Liver (tissue), 9 donors: ENCODE results near the gene RBKS. TPM values are rescaled to one million over a fixed set of nuclear protein-coding genes. Genes with fewer than 3 reads are reported as not detected.

Experiments used
- DNase-seq: peaks from one replicate; pipeline ENCODE4 v3.0.0-alpha.2; 2017; ENCODE audit warnings: low spot score
- H3K27ac ChIP-seq, 2 donors: one replicate each; pipeline ENCODE4 v1.7.0; 2013; ENCODE audit warnings: inconsistent platforms in 2 of 2, low read length in 2 of 2, control low read depth in 1 of 2, low read depth in 1 of 2, mild to moderate bottlenecking in 1 of 2
- H3K27me3 ChIP-seq, 4 donors: one replicate each; pipeline versions ENCODE4 v1.6.1 to v1.7.0; 2013; ENCODE audit warnings: low read length in 3 of 4, inconsistent platforms in 1 of 4, mild to moderate bottlenecking in 1 of 4, moderate library complexity in 1 of 4; ENCODE audit not compliant: control insufficient read depth in 4 of 4, insufficient read depth in 4 of 4
- H3K36me3 ChIP-seq, 4 donors: one replicate each; pipeline versions ENCODE4 v1.6.1 to v1.7.0; 2013; ENCODE audit warnings: low read length in 3 of 4, mild to moderate bottlenecking in 3 of 4, low read depth in 1 of 4, moderate library complexity in 1 of 4; ENCODE audit not compliant: control insufficient read depth in 4 of 4, insufficient read depth in 3 of 4
- H3K4me1 ChIP-seq, 4 donors: one replicate each; pipeline versions ENCODE4 v1.6.1 to v1.7.0; 2013; ENCODE audit warnings: low read length in 3 of 4, mild to moderate bottlenecking in 3 of 4, moderate library complexity in 1 of 4; ENCODE audit not compliant: control insufficient read depth in 4 of 4, insufficient read depth in 4 of 4
- H3K4me3 ChIP-seq, 3 donors: one replicate each; pipeline versions ENCODE4 v1.6.1 to v1.7.0; 2013; ENCODE audit warnings: low read length in 3 of 3, control low read depth in 1 of 3, low read depth in 1 of 3, mild to moderate bottlenecking in 1 of 3
- H3K9ac ChIP-seq, 2 donors: one replicate each; pipeline ENCODE4 v1.7.0; 2013; ENCODE audit warnings: low read length in 2 of 2, mild to moderate bottlenecking in 2 of 2, moderate library complexity in 2 of 2, control low read depth in 1 of 2, low read depth in 1 of 2
- H3K9me3 ChIP-seq, 4 donors: one replicate each; pipeline versions ENCODE4 v1.6.1 to v1.7.0; 2013; ENCODE audit warnings: low read length in 3 of 4; ENCODE audit not compliant: control insufficient read depth in 4 of 4
- ATF3 ChIP-seq: IDR thresholded peaks from 2 replicates; pipeline ENCODE4 v1.6.1; 2016; ENCODE audit warnings: antibody characterized with exemption
- CTCF ChIP-seq: fragments of 150-350 bp; IDR thresholded peaks from 2 replicates; pipeline ENCODE4 v1.5.1; 2017; ENCODE audit warnings: improper control_type of control experiment, low read depth, low read length; ENCODE audit not compliant: missing input control
- EGR1 ChIP-seq, 2 donors: IDR thresholded peaks; 2 replicates each; pipeline ENCODE4 v1.6.1; 2016 to 2018; ENCODE audit warnings: antibody characterized with exemption in 2 of 2, low read depth in 2 of 2
- FOXA1 ChIP-seq: IDR thresholded peaks from 2 replicates; pipeline ENCODE4 v1.6.1; 2016; ENCODE audit warnings: antibody characterized with exemption
- GABPA ChIP-seq, 2 donors: IDR thresholded peaks in 1 of 2; conservative IDR thresholded peaks in 1 of 2; 2 replicates each; pipeline ENCODE4 v1.6.1; 2016; ENCODE audit warnings: antibody characterized with exemption in 2 of 2, mild to moderate bottlenecking in 1 of 2, moderate library complexity in 1 of 2
- HNF4A ChIP-seq, 2 donors: conservative IDR thresholded peaks; 2 replicates each; pipeline ENCODE4 v1.6.1; 2016; ENCODE audit warnings: antibody characterized with exemption in 2 of 2, mild to moderate bottlenecking in 2 of 2
- HNF4G ChIP-seq: IDR thresholded peaks from 2 replicates; pipeline ENCODE4 v1.6.1; 2016; ENCODE audit warnings: antibody characterized with exemption
- JUND ChIP-seq, 2 donors: IDR thresholded peaks; 2 replicates each; pipeline ENCODE4 v1.6.1; 2016; ENCODE audit warnings: antibody characterized with exemption in 2 of 2
- MAX ChIP-seq: IDR thresholded peaks from 2 replicates; pipeline ENCODE4 v1.6.1; 2016; ENCODE audit warnings: antibody characterized with exemption
- NR2F2 ChIP-seq: IDR thresholded peaks from 2 replicates; pipeline ENCODE4 v1.6.1; 2016; ENCODE audit warnings: antibody characterized with exemption
- RAD21 ChIP-seq, 2 donors: IDR thresholded peaks; 2 replicates each; pipeline ENCODE4 v1.6.1; 2016; ENCODE audit warnings: antibody characterized with exemption in 2 of 2, mild to moderate bottlenecking in 2 of 2
- REST ChIP-seq: IDR thresholded peaks from 2 replicates; pipeline ENCODE4 v1.6.1; 2016; ENCODE audit warnings: antibody characterized with exemption, mild to moderate bottlenecking
- SP1 ChIP-seq: IDR thresholded peaks from 2 replicates; pipeline ENCODE4 v1.6.1; 2018; ENCODE audit warnings: antibody characterized with exemption, mild to moderate bottlenecking
- TAF1 ChIP-seq: conservative IDR thresholded peaks from 2 replicates; pipeline ENCODE4 v1.6.1; 2016; ENCODE audit warnings: antibody characterized with exemption, mild to moderate bottlenecking
- YY1 ChIP-seq: IDR thresholded peaks from 2 replicates; pipeline ENCODE4 v1.6.1; 2016; ENCODE audit warnings: antibody characterized with exemption, mild to moderate bottlenecking
- ZBTB33 ChIP-seq: IDR thresholded peaks from 2 replicates; pipeline ENCODE4 v1.6.1; 2016; ENCODE audit warnings: antibody characterized with exemption
- WGBS: extraction: QIAGEN DNeasy Blood & Tissue Kit; methylation state at CpG from one replicate; pipeline ENCODE4 v1.1.7; 2013; 5-methylcytosine and 5-hydroxymethylcytosine counted together
- polyA plus RNA-seq, 2 donors: library from polyadenylated mRNA; stranded (reverse) in 1 of 2; unstranded in 1 of 2; fragments of 200-250 nt in 1 of 2; fragments of >200 nt in 1 of 2; fragmentation: Nextera tagmentation in 1 of 2; extraction: Ambion mirVana in 1 of 2; gene quantifications; one replicate each; pipeline versions ENCODE4 v1.2.1 to v1.2.3, GENCODE V29; 2013 to 2015
- total RNA-seq, 2 donors: library from RNA; depleted of rRNA; stranded (reverse); fragments of >200 nt; gene quantifications; one replicate each; pipeline ENCODE4 v1.2.3, GENCODE V29; 2014
- donor health status: healthy.
- donor health status: healthy.
- donor health status: healthy.
- donor health status: healthy.
- donor health status: healthy.

The RBKS gene
- total and polyA plus RNA-seq, 4 donors: 6.3 to 18.8 (median 15.2) TPM

- no peaks in the 10 kb centered on the region for H3K9me3 ChIP-seq
- H3K36me3 ChIP-seq: no peaks in the 10 kb centered on the region
- no peak overlapping the region for H3K4me3 ChIP-seq
- H3K27ac ChIP-seq: no peak overlapping the region
- H3K9ac ChIP-seq: no peak overlapping the region
- no peak for DNase-seq
- TF ChIP-seq FOXA1 (no peak), RAD21 (IDR thresholded peaks at IDR 0.05) (no peak), JUND (IDR thresholded peaks at IDR 0.05) (no peak), YY1 (no peak), MAX (no peak), NR2F2 (no peak), GABPA (IDR thresholded peaks at IDR 0.05 in 1 of 2, conservative IDR thresholded peaks at IDR 0.05 in 1 of 2) (no peak), ATF3 (no peak), EGR1 (IDR thresholded peaks at IDR 0.05; ENCODE audit: low read depth in 2 of 2) (no peak), TAF1 (no peak), CTCF (no peak), SP1 (no peak), HNF4A (conservative IDR thresholded peaks at IDR 0.05) (no peak), REST (no peak), ZBTB33 (no peak), HNF4G (no peak)
- H3K4me1 ChIP-seq: peaks cover 1 to 23% (median 10%) of the 10 kb centered on the region in 4 donors
- WGBS: 91% methylated on average over 6 of the region's 6 CpGs
- no peaks in the 10 kb centered on the region for H3K27me3 ChIP-seq
Measured at GRCh38 chr2:27886322-27886721, 3.9 kb downstream of the RBKS start.

- H3K27me3 ChIP-seq: no peaks in the 10 kb centered on the region
- no peak overlapping the region for H3K9ac ChIP-seq
- no peak overlapping the region for H3K4me3 ChIP-seq
- H3K4me1 ChIP-seq: peaks cover 1 to 20% (median 8%) of the 10 kb centered on the region in 4 donors
- H3K36me3 ChIP-seq: no peaks in the 10 kb centered on the region
- WGBS: 79% methylated on average over 1 of the region's 1 CpG
- H3K27ac ChIP-seq: no peak overlapping the region
- no peak for DNase-seq
- H3K9me3 ChIP-seq: no peaks in the 10 kb centered on the region
- no peak for TF ChIP-seq MAX
- no peak for TF ChIP-seq JUND (IDR thresholded peaks at IDR 0.05)
- no peak for TF ChIP-seq EGR1 (IDR thresholded peaks at IDR 0.05; ENCODE audit: low read depth in 2 of 2)
- TF ChIP-seq HNF4G: no peak
- TF ChIP-seq CTCF: no peak
- TF ChIP-seq ATF3: no peak
- no peak for TF ChIP-seq HNF4A (conservative IDR thresholded peaks at IDR 0.05)
- no peak for TF ChIP-seq TAF1
- TF ChIP-seq ZBTB33: no peak
- TF ChIP-seq YY1: no peak
- no peak for TF ChIP-seq FOXA1
- no peak for TF ChIP-seq NR2F2
- no peak for TF ChIP-seq SP1
Measured at GRCh38 chr2:27885661-27886060, 4.5 kb downstream of the RBKS start.
